DOHH2 (cell line): ENCODE results near the gene CCN6.

Experiments used
- H3F3A ChIP-seq: fragments of 200-600 bp; sonication (generic), shearing (Covaris generic); 2 replicates; pipeline ENCODE4 v1.6.0; 2016; ENCODE audit warnings: antibody characterized with exemption, mild to moderate bottlenecking; ENCODE audit not compliant: control insufficient read depth, insufficient read depth
- H3K27ac ChIP-seq: fragments of 200-600 bp; sonication (generic); 2 replicates; pipeline ENCODE4 v1.5.1; 2014; ENCODE audit warnings: low read depth, mild to moderate bottlenecking, low read length, moderate library complexity
- H3K27me3 ChIP-seq: fragments of 200-600 bp; sonication (generic); 2 replicates; pipeline ENCODE4 v1.6.1; 2014; ENCODE audit warnings: mild to moderate bottlenecking, low read length, mixed read lengths; ENCODE audit not compliant: control insufficient read depth
- H3K36me3 ChIP-seq: fragments of 200-600 bp; sonication (generic); 2 replicates; pipeline ENCODE4 v1.6.1; 2014; ENCODE audit warnings: mild to moderate bottlenecking, low read length, moderate library complexity, mixed read lengths; ENCODE audit not compliant: control insufficient read depth
- H3K4me1 ChIP-seq: fragments of 200-600 bp; sonication (generic); 2 replicates; pipeline ENCODE4 v1.6.1; 2014; ENCODE audit warnings: mild to moderate bottlenecking, low read length, mixed read lengths; ENCODE audit not compliant: control insufficient read depth
- H3K4me2 ChIP-seq: fragments of 200-600 bp; sonication (generic); 2 replicates; pipeline ENCODE4 v1.6.0; 2014; ENCODE audit warnings: mild to moderate bottlenecking, low read length, moderate library complexity
- H3K4me3 ChIP-seq: fragments of 200-600 bp; sonication (generic); 2 replicates; pipeline ENCODE4 v1.5.1; 2014; ENCODE audit warnings: mild to moderate bottlenecking, low read length, mixed read lengths
- H3K79me2 ChIP-seq: fragments of 200-600 bp; sonication (generic); 2 replicates; pipeline ENCODE4 v1.6.1; 2014; ENCODE audit warnings: mild to moderate bottlenecking, low read length, mixed read lengths; ENCODE audit not compliant: control insufficient read depth
- H3K9me2 ChIP-seq: fragments of 200-600 bp; sonication (generic); replicated peaks from 2 replicates; pipeline ENCODE4 v1.6.1; 2014; ENCODE audit warnings: mild to moderate bottlenecking, low read length, mixed read lengths; ENCODE audit not compliant: control insufficient read depth
- H3K9me3 ChIP-seq: fragments of 200-600 bp; sonication (generic); 2 replicates; pipeline ENCODE4 v1.6.1; 2014; ENCODE audit warnings: antibody characterized with exemption, low read length, mixed read lengths; ENCODE audit not compliant: control insufficient read depth, insufficient read depth
- H4K20me1 ChIP-seq: fragments of 200-600 bp; sonication (generic); 2 replicates; pipeline ENCODE4 v1.6.0; 2014; ENCODE audit warnings: low read depth, mild to moderate bottlenecking, antibody characterized with exemption, low read length, moderate library complexity; ENCODE audit not compliant: control insufficient read depth, insufficient read depth
- CTCF ChIP-seq: fragments of 200-600 bp; sonication (generic); IDR thresholded peaks from one replicate; pipeline ENCODE4 v1.5.1; 2014; ENCODE audit warnings: antibody characterized with exemption, mild to moderate bottlenecking, low read depth, low read length; ENCODE audit not compliant: poor library complexity, severe bottlenecking
- EZH2phosphoT487 ChIP-seq: fragments of 200-600 bp; sonication (generic); IDR thresholded peaks from 2 replicates; pipeline ENCODE4 v1.6.1; 2017; ENCODE audit warnings: borderline replicate concordance, mild to moderate bottlenecking, antibody characterized with exemption, low read length, moderate library complexity, mixed read lengths

The CCN6 gene

GRCh38 chr6:112029045-112029822 lies 24.7 kb upstream of the CCN6 start:
- no peak overlapping the region for H3K4me3 ChIP-seq
- H3K36me3 ChIP-seq, result no peaks in the 10 kb centered on the region
- H3K9me3 ChIP-seq, result no peaks in the 10 kb centered on the region
- H3K4me1 ChIP-seq, result peaks cover 9% of the 10 kb centered on the region
- no peaks in the 10 kb centered on the region for H3F3A ChIP-seq
- H3K4me2 ChIP-seq, result no peak overlapping the region
- H3K27me3 ChIP-seq, result peaks cover 5% of the 10 kb centered on the region; the same call in 1 of the 2 replicates
- H3K27ac ChIP-seq, result no peak overlapping the region
- no peaks in the 10 kb centered on the region for H3K79me2 ChIP-seq
- H4K20me1 ChIP-seq, result no peaks in the 10 kb centered on the region
- no peaks in the 10 kb centered on the region for H3K9me2 ChIP-seq
- TF ChIP-seq CTCF, result peak; percentile 93
- no peak for TF ChIP-seq EZH2phosphoT487

GRCh38 chr6:112030206-112030960 lies 23.5 kb upstream of the CCN6 start:
- H3K27me3 ChIP-seq, result peaks cover 5% of the 10 kb centered on the region; the same call in 1 of the 2 replicates
- peaks cover 9% of the 10 kb centered on the region for H3K4me1 ChIP-seq
- no peak overlapping the region for H3K4me2 ChIP-seq
- H3K36me3 ChIP-seq, result no peaks in the 10 kb centered on the region
- H3K9me3 ChIP-seq, result no peaks in the 10 kb centered on the region
- H4K20me1 ChIP-seq, result no peaks in the 10 kb centered on the region
- no peak overlapping the region for H3K27ac ChIP-seq
- no peak for TF ChIP-seq CTCF
- TF ChIP-seq EZH2phosphoT487, result no peak
- H3K4me3 ChIP-seq, result no peak overlapping the region
- H3F3A ChIP-seq, result no peaks in the 10 kb centered on the region
- no peaks in the 10 kb centered on the region for H3K79me2 ChIP-seq
- H3K9me2 ChIP-seq, result no peaks in the 10 kb centered on the region

- Histone ChIP-seq H3K4me1 (peaks cover 9% of the 10 kb centered on the region), H3K27me3 (peaks cover 5% of the 10 kb centered on the region; the same call in 1 of the 2 replicates), H3K36me3 (no peaks in the 10 kb centered on the region), H3K9me2 (no peaks in the 10 kb centered on the region), H3K27ac (no peak overlapping the region), H3K9me3 (no peaks in the 10 kb centered on the region), H3K4me2 (no peak overlapping the region), H3K79me2 (no peaks in the 10 kb centered on the region), H3F3A (no peaks in the 10 kb centered on the region), H4K20me1 (no peaks in the 10 kb centered on the region), H3K4me3 (no peak overlapping the region)
- TF ChIP-seq CTCF, result no peak
- TF ChIP-seq EZH2phosphoT487, result no peak
These were observed 22.8 kb upstream of the CCN6 start for GRCh38 chr6:112030961-112031660.
